ENCODE results near the gene FUT7. TPM values are rescaled to one million over a fixed set of nuclear protein-coding genes. Genes with fewer than 3 reads are reported as not detected.

The FUT7 gene
- total RNA-seq, 1 experiment from 2014 or later = not detected

DNA sequence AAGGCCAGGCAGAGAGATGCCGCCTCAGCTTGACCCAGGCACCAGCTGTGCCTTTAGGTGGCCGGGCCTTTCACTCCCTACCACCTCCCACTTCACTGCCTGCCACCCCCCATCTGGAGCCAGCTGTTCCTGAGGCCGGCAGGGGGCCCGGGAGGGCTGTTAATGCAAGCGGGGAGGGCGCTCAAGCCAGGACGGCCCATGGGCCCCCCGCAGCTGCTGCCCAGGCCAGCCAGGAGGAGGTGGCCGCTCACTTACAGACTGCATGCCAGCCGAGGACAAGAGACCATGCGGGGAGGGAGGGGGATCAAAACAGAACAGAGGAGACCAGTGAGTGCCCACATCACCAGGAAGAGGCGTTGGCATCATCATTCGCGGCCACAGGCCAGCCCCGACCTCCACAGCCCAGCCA is 8.3 kb downstream of the FUT7 start:
- TF ChIP-seq YY1 (IDR thresholded peaks at IDR 0.05; ENCODE audit: extremely low read depth, insufficient replicate concordance, low read depth, low read length) = no peak
- no peak for TF ChIP-seq EZH2phosphoT487 (IDR thresholded peaks at IDR 0.05; ENCODE audit: borderline replicate concordance)
- TF ChIP-seq, protein P1, sequence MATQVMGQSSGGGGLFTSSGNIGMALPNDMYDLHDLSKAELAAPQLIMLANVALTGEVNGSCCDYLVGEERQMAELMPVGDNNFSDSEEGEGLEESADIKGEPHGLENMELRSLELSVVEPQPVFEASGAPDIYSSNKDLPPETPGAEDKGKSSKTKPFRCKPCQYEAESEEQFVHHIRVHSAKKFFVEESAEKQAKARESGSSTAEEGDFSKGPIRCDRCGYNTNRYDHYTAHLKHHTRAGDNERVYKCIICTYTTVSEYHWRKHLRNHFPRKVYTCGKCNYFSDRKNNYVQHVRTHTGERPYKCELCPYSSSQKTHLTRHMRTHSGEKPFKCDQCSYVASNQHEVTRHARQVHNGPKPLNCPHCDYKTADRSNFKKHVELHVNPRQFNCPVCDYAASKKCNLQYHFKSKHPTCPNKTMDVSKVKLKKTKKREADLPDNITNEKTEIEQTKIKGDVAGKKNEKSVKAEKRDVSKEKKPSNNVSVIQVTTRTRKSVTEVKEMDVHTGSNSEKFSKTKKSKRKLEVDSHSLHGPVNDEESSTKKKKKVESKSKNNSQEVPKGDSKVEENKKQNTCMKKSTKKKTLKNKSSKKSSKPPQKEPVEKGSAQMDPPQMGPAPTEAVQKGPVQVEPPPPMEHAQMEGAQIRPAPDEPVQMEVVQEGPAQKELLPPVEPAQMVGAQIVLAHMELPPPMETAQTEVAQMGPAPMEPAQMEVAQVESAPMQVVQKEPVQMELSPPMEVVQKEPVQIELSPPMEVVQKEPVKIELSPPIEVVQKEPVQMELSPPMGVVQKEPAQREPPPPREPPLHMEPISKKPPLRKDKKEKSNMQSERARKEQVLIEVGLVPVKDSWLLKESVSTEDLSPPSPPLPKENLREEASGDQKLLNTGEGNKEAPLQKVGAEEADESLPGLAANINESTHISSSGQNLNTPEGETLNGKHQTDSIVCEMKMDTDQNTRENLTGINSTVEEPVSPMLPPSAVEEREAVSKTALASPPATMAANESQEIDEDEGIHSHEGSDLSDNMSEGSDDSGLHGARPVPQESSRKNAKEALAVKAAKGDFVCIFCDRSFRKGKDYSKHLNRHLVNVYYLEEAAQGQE (IDR thresholded peaks at IDR 0.05; ENCODE audit: low read depth) = no peak
- TF ChIP-seq, protein P2, sequence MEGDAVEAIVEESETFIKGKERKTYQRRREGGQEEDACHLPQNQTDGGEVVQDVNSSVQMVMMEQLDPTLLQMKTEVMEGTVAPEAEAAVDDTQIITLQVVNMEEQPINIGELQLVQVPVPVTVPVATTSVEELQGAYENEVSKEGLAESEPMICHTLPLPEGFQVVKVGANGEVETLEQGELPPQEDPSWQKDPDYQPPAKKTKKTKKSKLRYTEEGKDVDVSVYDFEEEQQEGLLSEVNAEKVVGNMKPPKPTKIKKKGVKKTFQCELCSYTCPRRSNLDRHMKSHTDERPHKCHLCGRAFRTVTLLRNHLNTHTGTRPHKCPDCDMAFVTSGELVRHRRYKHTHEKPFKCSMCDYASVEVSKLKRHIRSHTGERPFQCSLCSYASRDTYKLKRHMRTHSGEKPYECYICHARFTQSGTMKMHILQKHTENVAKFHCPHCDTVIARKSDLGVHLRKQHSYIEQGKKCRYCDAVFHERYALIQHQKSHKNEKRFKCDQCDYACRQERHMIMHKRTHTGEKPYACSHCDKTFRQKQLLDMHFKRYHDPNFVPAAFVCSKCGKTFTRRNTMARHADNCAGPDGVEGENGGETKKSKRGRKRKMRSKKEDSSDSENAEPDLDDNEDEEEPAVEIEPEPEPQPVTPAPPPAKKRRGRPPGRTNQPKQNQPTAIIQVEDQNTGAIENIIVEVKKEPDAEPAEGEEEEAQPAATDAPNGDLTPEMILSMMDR (IDR thresholded peaks at IDR 0.05 in 2 of 3, conservative IDR thresholded peaks at IDR 0.05 in 1 of 3; ENCODE audit: borderline replicate concordance in 1 of 3, insufficient read depth in 1 of 3, low read depth in 2 of 3, low read length in 2 of 3) = no peak
- no peak for TF ChIP-seq ELF1 (IDR thresholded peaks at IDR 0.05; ENCODE audit: borderline replicate concordance, low read depth)
- TF ChIP-seq RAD21 (IDR thresholded peaks at IDR 0.05; ENCODE audit: low read depth) = no peak
- H3K27ac ChIP-seq (ENCODE audit: low read depth, low read length) = peak overlapping the region; percentile 47; the same call in 1 of the 2 replicates
- H4K20me1 ChIP-seq (ENCODE audit: insufficient read depth) = no peaks in the 10 kb centered on the region
- H2AFZ ChIP-seq (ENCODE audit: low read depth, low read length, poor library complexity, severe bottlenecking) = no peak overlapping the region
- H3K9me2 ChIP-seq (ENCODE audit: insufficient read depth) = no peaks in the 10 kb centered on the region
- H3K4me2 ChIP-seq (ENCODE audit: low read length) = no peak overlapping the region
- ChIA-PET CTCF (no interaction called here), RAD21 (ENCODE audit: low non-redundant PET in 1 of 2, low total read pairs in 2 of 2, uncharacterized antibody in 2 of 2, unreplicated experiment in 2 of 2) (interaction anchor here in 1 of 2 experiments (0.6 kb wide), 1 partner anchor 140 kb away, joined by 3 read pairs; no protein-coding TSS in a partner anchor), POLR2A (no interaction called here)
- H3K36me3 ChIP-seq (ENCODE audit: control insufficient read depth in 1 of 2, insufficient read depth in 2 of 2, low read length in 2 of 2) = peaks cover 0 to 3% of the 10 kb centered on the region in 2 experiments; a peak in 1 of 4 replicates
- no peak overlapping the region for H3K9ac ChIP-seq (ENCODE audit: low read length)
- intact Hi-C loops (cut with micrococcal nuclease) = no loop called here
- ATAC-seq (no peak), DNase-seq (ENCODE audit: low read depth, low spot score) (no peak)
- H3K79me2 ChIP-seq (ENCODE audit: insufficient read depth, low read length) = peaks cover 31% of the 10 kb centered on the region
- peaks cover 28 to 44% of the 10 kb centered on the region in 2 experiments for H3K4me1 ChIP-seq (ENCODE audit: control insufficient read depth in 1 of 2, insufficient read depth in 2 of 2, low read length in 2 of 2)
- H3K27me3 ChIP-seq (ENCODE audit: insufficient read depth, low read length) = no peaks in the 10 kb centered on the region
- no peaks in the 10 kb centered on the region for H3K9me3 ChIP-seq (ENCODE audit: control insufficient read depth in 1 of 2, insufficient read depth in 1 of 2, low read depth in 1 of 2, low read length in 2 of 2)
- H3K4me3 ChIP-seq (replicated peaks in 1 of 2; ENCODE audit: low read depth in 1 of 2, low read length in 2 of 2) = no peak overlapping the region
- no TSS peak for BruUV-seq (replicated peaks)
